ENCODE measurements around the gene PAK5. TPM values are rescaled to one million over a fixed set of nuclear protein-coding genes. Genes with fewer than 3 reads are reported as not detected.

The PAK5 gene
- total and polyA plus RNA-seq, 2 experiments from 2014 or later: not detected

DNA sequence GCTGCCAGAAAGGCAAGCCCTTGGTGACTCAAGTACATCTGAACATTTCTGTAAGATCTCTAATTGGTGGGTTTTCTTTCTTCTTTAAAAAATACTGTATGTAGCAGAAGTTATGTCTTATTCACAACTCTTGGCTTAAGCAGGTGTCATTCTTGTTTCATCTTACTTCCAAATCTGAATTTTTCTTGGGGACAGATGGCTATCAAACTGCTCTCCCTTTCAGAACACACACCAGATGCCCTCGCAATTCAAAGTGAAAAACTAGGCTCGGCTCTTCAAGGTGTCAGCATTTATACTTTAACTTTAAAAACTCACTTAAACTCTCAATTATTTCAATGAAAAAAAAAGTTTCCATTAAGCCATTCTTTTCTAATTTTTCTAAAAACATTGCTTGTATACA, 49.7 kb downstream of the PAK5 start:
- Histone ChIP-seq H3K9me2 (ENCODE audit: insufficient read depth) (no peaks in the 10 kb centered on the region), H3F3A (ENCODE audit: insufficient read depth) (no peaks in the 10 kb centered on the region), H3K79me2 (ENCODE audit: insufficient read depth) (no peaks in the 10 kb centered on the region), H2AFZ (no peak overlapping the region), H3K36me3 (ENCODE audit: low read depth) (no peaks in the 10 kb centered on the region), H3K9me3 (ENCODE audit: low read depth) (no peaks in the 10 kb centered on the region), H3K4me2 (ENCODE audit: unreplicated experiment) (no peak overlapping the region), H3K4me3 (no peak overlapping the region), H3K4me1 (ENCODE audit: insufficient read depth) (no peaks in the 10 kb centered on the region), H3K27ac (no peak overlapping the region), H3K9ac (no peak overlapping the region), H3K27me3 (replicated peaks; ENCODE audit: insufficient read depth) (no peaks in the 10 kb centered on the region), H4K20me1 (ENCODE audit: insufficient read depth) (no peaks in the 10 kb centered on the region)
- 3 to 7% methylated on average over 2 of the region's 2 CpGs for WGBS, 2 experiments (ENCODE audit: low coverage in 1 of 2, low lambda C conversion rate in 2 of 2, missing lambda C conversion rate in 2 of 2)
- in situ Hi-C loops (cut with MboI): no loop called here
- TF ChIP-seq EZH2phosphoT487 (IDR thresholded peaks at IDR 0.05; ENCODE audit: insufficient read depth, low read depth): no peak
- no peak for TF ChIP-seq EZH2 (IDR thresholded peaks at IDR 0.05; ENCODE audit: insufficient read depth, poor library complexity, severe bottlenecking)
- DNase-seq: no peak

DNA sequence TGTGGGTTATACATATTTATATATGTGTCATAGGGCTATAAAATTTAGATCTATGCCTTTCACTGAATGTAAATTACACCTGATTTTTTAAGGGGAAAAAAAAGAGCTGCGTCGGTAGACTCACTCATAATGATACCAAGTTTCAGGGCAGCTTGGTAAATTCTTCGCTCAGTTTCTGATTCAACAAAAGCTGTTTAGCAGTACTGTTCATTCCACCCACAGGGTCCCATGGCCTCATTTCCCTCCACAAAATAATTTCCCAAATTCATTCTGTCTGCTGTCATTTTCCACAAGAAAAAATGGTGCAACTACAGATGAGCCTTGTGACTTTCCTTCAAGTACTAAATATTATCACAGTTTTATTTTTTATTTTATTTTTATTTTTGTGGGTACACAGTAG, 63.7 kb downstream of the PAK5 start:
- no peaks in the 10 kb centered on the region for H3K4me1 ChIP-seq (ENCODE audit: insufficient read depth)
- no peak for DNase-seq
- no peaks in the 10 kb centered on the region for H3K9me2 ChIP-seq (ENCODE audit: insufficient read depth)
- H2AFZ ChIP-seq: no peak overlapping the region
- no peaks in the 10 kb centered on the region for H3K79me2 ChIP-seq (ENCODE audit: insufficient read depth)
- no peaks in the 10 kb centered on the region for H3K36me3 ChIP-seq (ENCODE audit: low read depth)
- no peaks in the 10 kb centered on the region for H3K27me3 ChIP-seq (replicated peaks; ENCODE audit: insufficient read depth)
- no peak overlapping the region for H3K4me3 ChIP-seq
- H3F3A ChIP-seq (ENCODE audit: insufficient read depth): no peaks in the 10 kb centered on the region
- no peaks in the 10 kb centered on the region for H3K9me3 ChIP-seq (ENCODE audit: low read depth)
- no peak overlapping the region for H3K27ac ChIP-seq
- no peak overlapping the region for H3K4me2 ChIP-seq (ENCODE audit: unreplicated experiment)
- no peak overlapping the region for H3K9ac ChIP-seq
- WGBS, 2 experiments (ENCODE audit: low coverage in 1 of 2, low lambda C conversion rate in 2 of 2, missing lambda C conversion rate in 2 of 2): 41 to 42% methylated on average over 3 of the region's 3 CpGs
- in situ Hi-C loops (cut with MboI): no loop called here
- no peaks in the 10 kb centered on the region for H4K20me1 ChIP-seq (ENCODE audit: insufficient read depth)
- TF ChIP-seq EZH2 (IDR thresholded peaks at IDR 0.05; ENCODE audit: insufficient read depth, poor library complexity, severe bottlenecking) (no peak), EZH2phosphoT487 (IDR thresholded peaks at IDR 0.05; ENCODE audit: insufficient read depth, low read depth) (no peak)

DNA sequence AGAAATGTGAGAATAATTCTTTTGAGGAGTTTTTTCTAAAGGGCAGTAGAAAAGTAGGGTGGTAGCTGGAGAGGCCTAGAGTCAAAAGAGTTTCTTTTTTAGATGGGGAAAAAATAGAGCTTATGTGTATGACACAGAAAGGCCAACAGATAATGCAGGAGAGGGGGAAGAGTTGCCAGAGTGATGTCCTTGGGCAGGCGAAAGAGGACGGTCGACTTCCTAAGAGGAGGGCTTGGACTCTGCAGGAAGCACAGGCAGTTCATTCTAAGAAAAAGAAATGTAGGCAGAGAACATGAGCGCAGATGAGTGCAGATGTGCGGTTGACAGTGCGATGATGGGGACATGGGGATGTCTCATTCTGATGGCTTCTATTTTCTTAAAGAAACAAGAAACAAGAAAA, 68.9 kb downstream of the PAK5 start:
- no peak for DNase-seq
- H3K27ac ChIP-seq: no peak overlapping the region
- no peak overlapping the region for H3K9ac ChIP-seq
- in situ Hi-C loops (cut with MboI): no loop called here
- H3K4me2 ChIP-seq (ENCODE audit: unreplicated experiment): no peak overlapping the region
- no peaks in the 10 kb centered on the region for H3K9me3 ChIP-seq (ENCODE audit: low read depth)
- 59 to 70% methylated on average over 6 of the region's 6 CpGs for WGBS, 2 experiments (ENCODE audit: low coverage in 1 of 2, low lambda C conversion rate in 2 of 2, missing lambda C conversion rate in 2 of 2)
- H3K4me1 ChIP-seq (ENCODE audit: insufficient read depth): no peaks in the 10 kb centered on the region
- TF ChIP-seq EZH2phosphoT487 (IDR thresholded peaks at IDR 0.05; ENCODE audit: insufficient read depth, low read depth): no peak
- no peak for TF ChIP-seq EZH2 (IDR thresholded peaks at IDR 0.05; ENCODE audit: insufficient read depth, poor library complexity, severe bottlenecking)
- no peaks in the 10 kb centered on the region for H4K20me1 ChIP-seq (ENCODE audit: insufficient read depth)
- H3F3A ChIP-seq (ENCODE audit: insufficient read depth): no peaks in the 10 kb centered on the region
- no peak overlapping the region for H3K4me3 ChIP-seq
- H3K79me2 ChIP-seq (ENCODE audit: insufficient read depth): no peaks in the 10 kb centered on the region
- no peaks in the 10 kb centered on the region for H3K27me3 ChIP-seq (replicated peaks; ENCODE audit: insufficient read depth)
- H2AFZ ChIP-seq: no peak overlapping the region
- H3K36me3 ChIP-seq (ENCODE audit: low read depth): no peaks in the 10 kb centered on the region
- H3K9me2 ChIP-seq (ENCODE audit: insufficient read depth): no peaks in the 10 kb centered on the region

DNA sequence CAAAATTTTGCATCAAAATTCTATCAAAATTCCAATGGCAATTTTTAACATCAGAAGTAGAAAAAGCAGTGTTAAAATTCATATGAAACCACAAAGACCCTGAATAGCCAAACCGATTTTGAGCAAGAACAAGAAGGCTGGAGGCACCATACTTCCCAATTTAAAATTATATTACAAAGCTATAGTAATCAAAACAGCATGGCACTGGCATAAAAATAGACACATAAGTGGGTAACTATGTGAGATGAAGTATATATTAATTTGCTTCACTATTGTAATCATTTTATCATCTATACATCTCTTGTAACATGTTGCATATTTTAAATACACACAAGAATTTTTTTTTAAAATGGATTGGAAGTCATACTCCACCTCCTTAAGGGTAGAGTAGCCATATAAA, 77.4 kb downstream of the PAK5 start:
- TF ChIP-seq EZH2 (IDR thresholded peaks at IDR 0.05; ENCODE audit: insufficient read depth, poor library complexity, severe bottlenecking) (no peak), EZH2phosphoT487 (IDR thresholded peaks at IDR 0.05; ENCODE audit: insufficient read depth, low read depth) (no peak)
- WGBS, 2 experiments (ENCODE audit: low coverage in 1 of 2, low lambda C conversion rate in 2 of 2, missing lambda C conversion rate in 2 of 2): 6 to 22% methylated on average over 1 of the region's 1 CpG
- H3K9ac ChIP-seq: no peak overlapping the region
- no peak overlapping the region for H2AFZ ChIP-seq
- no peak overlapping the region for H3K4me2 ChIP-seq (ENCODE audit: unreplicated experiment)
- no peaks in the 10 kb centered on the region for H3K79me2 ChIP-seq (ENCODE audit: insufficient read depth)
- no peaks in the 10 kb centered on the region for H3F3A ChIP-seq (ENCODE audit: insufficient read depth)
- H4K20me1 ChIP-seq (ENCODE audit: insufficient read depth): no peaks in the 10 kb centered on the region
- H3K4me1 ChIP-seq (ENCODE audit: insufficient read depth): no peaks in the 10 kb centered on the region
- no peaks in the 10 kb centered on the region for H3K36me3 ChIP-seq (ENCODE audit: low read depth)
- no peaks in the 10 kb centered on the region for H3K9me2 ChIP-seq (ENCODE audit: insufficient read depth)
- in situ Hi-C loops (cut with MboI): no loop called here
- no peak overlapping the region for H3K4me3 ChIP-seq
- no peak overlapping the region for H3K27ac ChIP-seq
- H3K9me3 ChIP-seq (ENCODE audit: low read depth): peaks cover 4% of the 10 kb centered on the region
- H3K27me3 ChIP-seq (replicated peaks; ENCODE audit: insufficient read depth): no peaks in the 10 kb centered on the region
- no peak for DNase-seq

DNA sequence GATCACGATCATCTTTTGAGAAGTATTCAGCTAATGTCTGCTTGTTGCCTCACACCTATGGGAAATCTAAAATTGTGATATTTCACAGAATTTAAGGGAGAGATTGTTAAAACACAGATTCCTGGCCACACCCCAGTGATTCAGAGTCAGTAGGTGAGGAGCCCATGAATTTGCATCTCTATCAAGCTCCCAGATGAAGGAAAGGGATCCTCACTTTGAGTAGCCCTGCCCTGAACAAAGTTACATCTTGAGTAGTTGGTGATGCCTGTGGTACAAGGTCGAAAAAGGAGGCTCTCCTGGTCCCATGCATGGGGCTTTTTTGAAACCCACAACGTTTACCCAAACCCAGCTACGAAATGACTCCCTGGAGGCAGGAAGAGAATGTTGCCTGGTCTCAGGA, 79.5 kb downstream of the PAK5 start:
- Histone ChIP-seq H3K9ac (no peak overlapping the region), H3K9me3 (ENCODE audit: low read depth) (peaks cover 4% of the 10 kb centered on the region), H3F3A (ENCODE audit: insufficient read depth) (no peaks in the 10 kb centered on the region), H3K4me1 (ENCODE audit: insufficient read depth) (no peaks in the 10 kb centered on the region), H3K4me3 (no peak overlapping the region), H3K27me3 (replicated peaks; ENCODE audit: insufficient read depth) (no peaks in the 10 kb centered on the region), H2AFZ (no peak overlapping the region), H3K27ac (no peak overlapping the region), H3K4me2 (ENCODE audit: unreplicated experiment) (no peak overlapping the region), H3K79me2 (ENCODE audit: insufficient read depth) (no peaks in the 10 kb centered on the region), H4K20me1 (ENCODE audit: insufficient read depth) (no peaks in the 10 kb centered on the region), H3K9me2 (ENCODE audit: insufficient read depth) (no peaks in the 10 kb centered on the region), H3K36me3 (ENCODE audit: low read depth) (no peaks in the 10 kb centered on the region)
- in situ Hi-C loops (cut with MboI): no loop called here
- no peak for DNase-seq
- TF ChIP-seq EZH2phosphoT487 (IDR thresholded peaks at IDR 0.05; ENCODE audit: insufficient read depth, low read depth): no peak
- TF ChIP-seq EZH2 (IDR thresholded peaks at IDR 0.05; ENCODE audit: insufficient read depth, poor library complexity, severe bottlenecking): no peak
- WGBS, 2 experiments (ENCODE audit: low coverage in 1 of 2, low lambda C conversion rate in 2 of 2, missing lambda C conversion rate in 2 of 2): 8% methylated on average over 4 of the region's 4 CpGs

Measured in GM23248 (cell line).